ENCODE measurements around the gene MYADML2.

MYADML2 gene

DNA sequence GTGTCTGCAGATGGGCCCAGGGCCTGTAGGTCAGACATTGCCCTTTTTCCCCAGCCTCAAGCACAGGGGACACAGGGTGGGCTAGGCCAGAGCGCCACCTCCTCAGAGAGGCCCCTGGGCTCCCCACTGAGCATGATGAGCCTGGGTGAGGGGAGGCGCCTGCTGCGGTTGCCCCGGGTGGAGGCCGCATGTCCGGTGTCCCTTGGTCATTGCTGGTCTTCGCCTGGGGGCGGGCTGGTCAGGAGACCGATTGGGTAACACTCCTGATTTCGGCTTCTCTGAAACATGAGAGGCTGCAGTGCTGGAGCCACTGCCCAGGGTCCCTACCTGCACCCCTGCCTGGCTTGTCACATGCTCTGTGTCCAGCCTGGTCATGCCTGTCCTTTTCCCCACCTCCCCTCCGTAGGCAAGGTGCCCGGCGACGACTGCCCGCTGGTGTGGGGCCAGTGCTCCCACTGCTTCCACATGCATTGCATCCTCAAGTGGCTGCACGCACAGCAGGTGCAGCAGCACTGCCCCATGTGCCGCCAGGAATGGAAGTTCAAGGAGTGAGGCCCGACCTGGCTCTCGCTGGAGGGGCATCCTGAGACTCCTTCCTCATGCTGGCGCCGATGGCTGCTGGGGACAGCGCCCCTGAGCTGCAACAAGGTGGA lies 47.4 kb downstream of the MYADML2 start:
- DNase-seq (ENCODE audit: low spot score) = no peak

DNA sequence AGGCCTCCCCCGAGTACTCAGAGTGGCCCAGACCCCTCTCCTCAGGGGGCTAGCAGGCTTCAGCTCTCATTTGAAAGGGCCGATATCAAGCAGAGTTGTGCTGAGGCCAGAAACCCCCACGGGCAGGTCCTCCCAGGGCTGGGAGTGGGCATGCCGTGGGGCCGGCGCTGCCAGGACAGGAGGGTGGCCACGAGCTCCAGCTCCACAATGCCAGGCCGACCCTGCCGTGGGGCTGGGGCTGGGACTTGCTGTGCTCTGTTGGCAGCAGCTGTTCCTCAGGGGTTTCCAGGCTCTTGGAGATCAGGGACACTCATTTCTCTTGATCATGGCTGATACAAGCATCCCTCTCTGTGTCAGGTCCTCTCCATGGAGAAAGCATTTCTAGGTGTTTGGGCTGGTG lies 48.1 kb downstream of the MYADML2 start:
- no peak for DNase-seq (ENCODE audit: low spot score)

DNA sequence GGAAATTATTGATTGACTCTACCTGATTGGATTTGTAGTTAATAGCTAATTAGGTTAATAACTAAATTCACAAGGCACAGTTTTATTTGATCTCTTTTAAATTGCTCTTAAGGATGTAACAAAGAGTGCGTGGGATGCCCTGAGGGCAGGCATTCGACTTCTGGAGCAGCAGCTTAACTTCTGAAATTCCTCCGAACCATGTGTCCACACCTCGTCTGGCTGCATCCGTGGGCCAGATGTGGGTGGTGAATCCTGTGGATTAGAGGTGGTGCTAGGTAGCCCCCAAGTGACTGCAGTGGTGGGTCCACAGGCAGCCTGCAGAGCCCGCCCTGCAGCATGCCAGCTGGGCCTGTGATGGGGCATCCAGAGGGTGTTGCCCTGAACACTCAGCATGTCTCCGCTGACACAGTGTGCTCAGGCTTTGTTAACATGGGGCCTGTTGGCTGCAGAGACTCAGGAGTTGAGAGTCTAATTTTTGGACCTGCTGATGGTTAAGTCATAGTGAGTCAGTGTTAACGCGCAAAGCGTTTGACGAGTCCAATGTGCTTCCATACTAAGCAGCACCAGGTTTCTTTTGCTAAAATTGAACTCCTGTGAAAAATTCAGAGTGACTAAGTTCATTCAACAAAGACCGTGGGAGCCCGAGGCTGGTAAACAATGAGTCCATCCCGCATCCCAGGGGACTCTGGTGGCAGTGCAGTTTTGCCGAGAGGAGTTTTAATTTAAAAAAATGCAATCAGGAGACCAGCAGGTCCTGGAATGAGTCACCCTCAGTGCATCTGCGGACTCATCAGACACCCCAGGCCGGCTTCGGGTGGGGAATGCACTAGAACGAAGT lies 48.8 kb downstream of the MYADML2 start:
- no peak for DNase-seq (ENCODE audit: low spot score)

DNA sequence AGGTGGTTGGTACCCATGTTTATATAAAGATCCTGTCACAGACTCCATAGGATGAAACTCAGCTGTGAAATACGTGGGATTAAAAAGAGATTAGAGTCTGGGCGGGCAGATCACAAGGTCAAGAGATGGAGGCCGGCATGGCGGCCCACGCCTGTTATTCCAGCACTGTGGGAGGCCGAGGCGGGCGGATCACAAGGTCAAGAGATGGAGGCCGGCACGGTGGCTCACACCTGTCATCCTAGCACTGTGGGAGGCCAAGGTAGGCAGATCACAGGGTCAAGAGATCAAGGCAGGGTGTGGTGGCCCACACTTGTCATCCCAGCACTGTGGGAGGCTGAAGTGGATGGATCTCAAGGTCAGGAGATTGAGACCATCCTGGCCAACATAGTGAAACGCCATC lies 51.6 kb downstream of the MYADML2 start:
- no peak for DNase-seq (ENCODE audit: low spot score)

DNA sequence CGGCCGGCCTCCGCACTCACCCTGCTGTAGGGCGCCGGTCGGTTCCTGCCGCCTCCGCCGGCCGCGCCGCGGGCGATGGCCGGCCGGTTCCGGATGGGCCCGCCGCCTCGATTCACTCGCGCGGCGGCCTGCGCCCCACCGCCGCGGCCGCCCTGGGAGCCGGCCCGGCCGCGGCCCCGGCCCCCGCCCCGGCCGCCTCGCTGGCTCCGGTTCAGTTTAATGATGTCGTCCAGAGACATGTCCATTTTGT lies 55.8 kb downstream of the MYADML2 start:
- DNase-seq (ENCODE audit: low spot score) = no peak

DNA sequence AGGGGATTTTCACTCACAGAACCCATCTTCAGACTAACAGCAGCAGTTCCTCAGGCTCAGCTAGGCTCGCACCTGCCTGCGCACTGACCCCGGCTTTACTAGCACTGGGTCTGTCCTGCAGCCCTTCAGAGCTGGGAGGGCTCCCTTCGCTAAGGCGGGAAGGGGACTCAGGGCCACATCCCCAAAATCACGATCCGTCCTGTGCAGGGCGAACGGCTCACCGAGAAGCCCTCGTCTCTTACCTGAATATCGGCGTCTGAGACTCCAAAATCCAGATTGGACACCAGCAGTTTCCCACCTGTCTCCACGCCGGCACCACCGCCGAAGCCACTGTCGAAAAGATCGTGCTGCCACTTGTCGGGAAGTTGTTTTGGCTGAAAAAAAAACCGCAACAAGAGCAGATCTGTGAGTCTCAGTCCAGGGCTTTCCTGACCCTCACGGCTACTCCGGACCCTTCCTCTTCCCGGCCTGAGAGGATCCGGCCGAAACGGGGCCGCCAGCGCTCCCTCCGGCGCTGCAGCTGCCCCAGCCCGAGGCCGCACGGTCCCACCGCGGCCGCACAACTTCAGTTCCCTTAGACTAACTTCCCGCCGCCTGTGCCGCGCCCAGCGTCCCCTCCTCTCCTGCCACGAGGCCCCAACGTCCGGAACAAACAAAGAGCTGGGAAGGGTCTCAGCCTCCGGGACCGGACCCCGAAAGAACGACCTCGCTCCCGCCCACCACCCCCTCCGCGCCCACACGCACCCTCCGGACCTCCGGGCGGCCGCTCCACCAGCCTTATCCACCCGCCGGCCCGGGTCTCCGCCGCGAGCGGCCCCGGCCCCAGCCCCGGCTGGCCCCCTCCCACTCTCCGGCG lies 56.4 kb downstream of the MYADML2 start:
- no peak for DNase-seq (ENCODE audit: low spot score)
